Hepatocyte (in vitro differentiated cells): ENCODE results near the gene BLID.

Experiments
- CTCF ChIP-seq: fragments of 200-600 bp; sonication (generic); IDR thresholded peaks from 2 replicates; pipeline ENCODE4 v1.5.1; 2016; ENCODE audit warnings: antibody characterized with exemption, mild to moderate bottlenecking; ENCODE audit not compliant: poor library complexity
- EZH2 ChIP-seq: fragments of 200-600 bp; sonication (generic); IDR thresholded peaks from 2 replicates; pipeline ENCODE4 v1.6.1; 2016; ENCODE audit warnings: antibody characterized with exemption, mild to moderate bottlenecking, borderline replicate concordance

GRCh38 chr11:122082205-122082604 lies 33.8 kb downstream of the BLID start:
- TF ChIP-seq CTCF (no peak), EZH2 (no peak)
